ENCODE results near the gene PHLPP1. TPM values are rescaled to one million over a fixed set of nuclear protein-coding genes. Genes with fewer than 3 reads are reported as not detected.

The PHLPP1 gene
- total and polyA plus RNA-seq, 2 experiments from 2014 or later, result 15.7 to 73.6 TPM

DNA sequence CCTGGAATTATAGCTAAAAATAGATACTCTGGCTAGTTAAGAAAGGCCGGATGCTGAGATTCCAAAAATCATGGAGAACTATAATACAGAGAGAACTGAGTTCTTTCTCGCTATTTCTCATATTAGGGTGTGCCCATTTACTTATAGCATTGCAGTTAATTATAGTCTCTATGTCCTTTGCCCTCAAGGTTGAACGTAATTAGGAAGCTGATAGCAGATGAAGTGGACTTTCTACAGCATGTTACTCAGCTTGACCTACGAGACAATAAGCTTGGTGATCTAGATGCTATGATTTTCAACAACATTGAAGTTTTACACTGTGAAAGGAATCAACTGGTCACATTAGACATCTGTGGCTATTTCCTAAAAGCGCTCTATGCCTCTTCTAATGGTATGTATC lies 187.4 kb downstream of the PHLPP1 start:
- Histone ChIP-seq H3K27ac (ENCODE audit: low read depth) (no peak overlapping the region), H3F3A (replicated peaks; ENCODE audit: low read depth) (no peaks in the 10 kb centered on the region), H3K4me2 (no peak overlapping the region), H3K4me3 (no peak overlapping the region), H4K20me1 (replicated peaks; ENCODE audit: insufficient read depth) (no peaks in the 10 kb centered on the region), H2AFZ (no peak overlapping the region), H3K4me1 (ENCODE audit: insufficient read depth) (peaks cover 24% of the 10 kb centered on the region), H3K79me2 (replicated peaks; ENCODE audit: insufficient read depth) (no peaks in the 10 kb centered on the region), H3K36me3 (ENCODE audit: insufficient read depth) (no peaks in the 10 kb centered on the region), H3K27me3 (ENCODE audit: insufficient read depth) (no peaks in the 10 kb centered on the region), H3K9me2 (ENCODE audit: insufficient read depth) (no peaks in the 10 kb centered on the region)
- peaks cover 15% of the 10 kb centered on the region for H3K4me1 Mint-ChIP-seq
- no peaks in the 10 kb centered on the region for H3K9me3 Mint-ChIP-seq
- no peak for DNase-seq (ENCODE audit: low spot score)
- TF ChIP-seq JUNB (IDR thresholded peaks at IDR 0.05; ENCODE audit: unreplicated experiment) (no peak), POLR2AphosphoS5 (IDR thresholded peaks at IDR 0.05; ENCODE audit: low read depth) (no peak), EZH2 (IDR thresholded peaks at IDR 0.05; ENCODE audit: low read depth, unreplicated experiment) (no peak), ZNF331 (CRISPR knock-in tag; IDR thresholded peaks at IDR 0.05; ENCODE audit: low read depth) (no peak), CREB1 (CRISPR knock-in tag; IDR thresholded peaks at IDR 0.05; ENCODE audit: low read depth) (no peak)
- TF ChIP-seq, protein P1, sequence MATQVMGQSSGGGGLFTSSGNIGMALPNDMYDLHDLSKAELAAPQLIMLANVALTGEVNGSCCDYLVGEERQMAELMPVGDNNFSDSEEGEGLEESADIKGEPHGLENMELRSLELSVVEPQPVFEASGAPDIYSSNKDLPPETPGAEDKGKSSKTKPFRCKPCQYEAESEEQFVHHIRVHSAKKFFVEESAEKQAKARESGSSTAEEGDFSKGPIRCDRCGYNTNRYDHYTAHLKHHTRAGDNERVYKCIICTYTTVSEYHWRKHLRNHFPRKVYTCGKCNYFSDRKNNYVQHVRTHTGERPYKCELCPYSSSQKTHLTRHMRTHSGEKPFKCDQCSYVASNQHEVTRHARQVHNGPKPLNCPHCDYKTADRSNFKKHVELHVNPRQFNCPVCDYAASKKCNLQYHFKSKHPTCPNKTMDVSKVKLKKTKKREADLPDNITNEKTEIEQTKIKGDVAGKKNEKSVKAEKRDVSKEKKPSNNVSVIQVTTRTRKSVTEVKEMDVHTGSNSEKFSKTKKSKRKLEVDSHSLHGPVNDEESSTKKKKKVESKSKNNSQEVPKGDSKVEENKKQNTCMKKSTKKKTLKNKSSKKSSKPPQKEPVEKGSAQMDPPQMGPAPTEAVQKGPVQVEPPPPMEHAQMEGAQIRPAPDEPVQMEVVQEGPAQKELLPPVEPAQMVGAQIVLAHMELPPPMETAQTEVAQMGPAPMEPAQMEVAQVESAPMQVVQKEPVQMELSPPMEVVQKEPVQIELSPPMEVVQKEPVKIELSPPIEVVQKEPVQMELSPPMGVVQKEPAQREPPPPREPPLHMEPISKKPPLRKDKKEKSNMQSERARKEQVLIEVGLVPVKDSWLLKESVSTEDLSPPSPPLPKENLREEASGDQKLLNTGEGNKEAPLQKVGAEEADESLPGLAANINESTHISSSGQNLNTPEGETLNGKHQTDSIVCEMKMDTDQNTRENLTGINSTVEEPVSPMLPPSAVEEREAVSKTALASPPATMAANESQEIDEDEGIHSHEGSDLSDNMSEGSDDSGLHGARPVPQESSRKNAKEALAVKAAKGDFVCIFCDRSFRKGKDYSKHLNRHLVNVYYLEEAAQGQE (IDR thresholded peaks at IDR 0.05; ENCODE audit: unreplicated experiment), result no peak
- TF ChIP-seq, protein P2, sequence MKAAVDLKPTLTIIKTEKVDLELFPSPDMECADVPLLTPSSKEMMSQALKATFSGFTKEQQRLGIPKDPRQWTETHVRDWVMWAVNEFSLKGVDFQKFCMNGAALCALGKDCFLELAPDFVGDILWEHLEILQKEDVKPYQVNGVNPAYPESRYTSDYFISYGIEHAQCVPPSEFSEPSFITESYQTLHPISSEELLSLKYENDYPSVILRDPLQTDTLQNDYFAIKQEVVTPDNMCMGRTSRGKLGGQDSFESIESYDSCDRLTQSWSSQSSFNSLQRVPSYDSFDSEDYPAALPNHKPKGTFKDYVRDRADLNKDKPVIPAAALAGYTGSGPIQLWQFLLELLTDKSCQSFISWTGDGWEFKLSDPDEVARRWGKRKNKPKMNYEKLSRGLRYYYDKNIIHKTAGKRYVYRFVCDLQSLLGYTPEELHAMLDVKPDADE (IDR thresholded peaks at IDR 0.05), result no peak
- TF ChIP-seq, protein P3, sequence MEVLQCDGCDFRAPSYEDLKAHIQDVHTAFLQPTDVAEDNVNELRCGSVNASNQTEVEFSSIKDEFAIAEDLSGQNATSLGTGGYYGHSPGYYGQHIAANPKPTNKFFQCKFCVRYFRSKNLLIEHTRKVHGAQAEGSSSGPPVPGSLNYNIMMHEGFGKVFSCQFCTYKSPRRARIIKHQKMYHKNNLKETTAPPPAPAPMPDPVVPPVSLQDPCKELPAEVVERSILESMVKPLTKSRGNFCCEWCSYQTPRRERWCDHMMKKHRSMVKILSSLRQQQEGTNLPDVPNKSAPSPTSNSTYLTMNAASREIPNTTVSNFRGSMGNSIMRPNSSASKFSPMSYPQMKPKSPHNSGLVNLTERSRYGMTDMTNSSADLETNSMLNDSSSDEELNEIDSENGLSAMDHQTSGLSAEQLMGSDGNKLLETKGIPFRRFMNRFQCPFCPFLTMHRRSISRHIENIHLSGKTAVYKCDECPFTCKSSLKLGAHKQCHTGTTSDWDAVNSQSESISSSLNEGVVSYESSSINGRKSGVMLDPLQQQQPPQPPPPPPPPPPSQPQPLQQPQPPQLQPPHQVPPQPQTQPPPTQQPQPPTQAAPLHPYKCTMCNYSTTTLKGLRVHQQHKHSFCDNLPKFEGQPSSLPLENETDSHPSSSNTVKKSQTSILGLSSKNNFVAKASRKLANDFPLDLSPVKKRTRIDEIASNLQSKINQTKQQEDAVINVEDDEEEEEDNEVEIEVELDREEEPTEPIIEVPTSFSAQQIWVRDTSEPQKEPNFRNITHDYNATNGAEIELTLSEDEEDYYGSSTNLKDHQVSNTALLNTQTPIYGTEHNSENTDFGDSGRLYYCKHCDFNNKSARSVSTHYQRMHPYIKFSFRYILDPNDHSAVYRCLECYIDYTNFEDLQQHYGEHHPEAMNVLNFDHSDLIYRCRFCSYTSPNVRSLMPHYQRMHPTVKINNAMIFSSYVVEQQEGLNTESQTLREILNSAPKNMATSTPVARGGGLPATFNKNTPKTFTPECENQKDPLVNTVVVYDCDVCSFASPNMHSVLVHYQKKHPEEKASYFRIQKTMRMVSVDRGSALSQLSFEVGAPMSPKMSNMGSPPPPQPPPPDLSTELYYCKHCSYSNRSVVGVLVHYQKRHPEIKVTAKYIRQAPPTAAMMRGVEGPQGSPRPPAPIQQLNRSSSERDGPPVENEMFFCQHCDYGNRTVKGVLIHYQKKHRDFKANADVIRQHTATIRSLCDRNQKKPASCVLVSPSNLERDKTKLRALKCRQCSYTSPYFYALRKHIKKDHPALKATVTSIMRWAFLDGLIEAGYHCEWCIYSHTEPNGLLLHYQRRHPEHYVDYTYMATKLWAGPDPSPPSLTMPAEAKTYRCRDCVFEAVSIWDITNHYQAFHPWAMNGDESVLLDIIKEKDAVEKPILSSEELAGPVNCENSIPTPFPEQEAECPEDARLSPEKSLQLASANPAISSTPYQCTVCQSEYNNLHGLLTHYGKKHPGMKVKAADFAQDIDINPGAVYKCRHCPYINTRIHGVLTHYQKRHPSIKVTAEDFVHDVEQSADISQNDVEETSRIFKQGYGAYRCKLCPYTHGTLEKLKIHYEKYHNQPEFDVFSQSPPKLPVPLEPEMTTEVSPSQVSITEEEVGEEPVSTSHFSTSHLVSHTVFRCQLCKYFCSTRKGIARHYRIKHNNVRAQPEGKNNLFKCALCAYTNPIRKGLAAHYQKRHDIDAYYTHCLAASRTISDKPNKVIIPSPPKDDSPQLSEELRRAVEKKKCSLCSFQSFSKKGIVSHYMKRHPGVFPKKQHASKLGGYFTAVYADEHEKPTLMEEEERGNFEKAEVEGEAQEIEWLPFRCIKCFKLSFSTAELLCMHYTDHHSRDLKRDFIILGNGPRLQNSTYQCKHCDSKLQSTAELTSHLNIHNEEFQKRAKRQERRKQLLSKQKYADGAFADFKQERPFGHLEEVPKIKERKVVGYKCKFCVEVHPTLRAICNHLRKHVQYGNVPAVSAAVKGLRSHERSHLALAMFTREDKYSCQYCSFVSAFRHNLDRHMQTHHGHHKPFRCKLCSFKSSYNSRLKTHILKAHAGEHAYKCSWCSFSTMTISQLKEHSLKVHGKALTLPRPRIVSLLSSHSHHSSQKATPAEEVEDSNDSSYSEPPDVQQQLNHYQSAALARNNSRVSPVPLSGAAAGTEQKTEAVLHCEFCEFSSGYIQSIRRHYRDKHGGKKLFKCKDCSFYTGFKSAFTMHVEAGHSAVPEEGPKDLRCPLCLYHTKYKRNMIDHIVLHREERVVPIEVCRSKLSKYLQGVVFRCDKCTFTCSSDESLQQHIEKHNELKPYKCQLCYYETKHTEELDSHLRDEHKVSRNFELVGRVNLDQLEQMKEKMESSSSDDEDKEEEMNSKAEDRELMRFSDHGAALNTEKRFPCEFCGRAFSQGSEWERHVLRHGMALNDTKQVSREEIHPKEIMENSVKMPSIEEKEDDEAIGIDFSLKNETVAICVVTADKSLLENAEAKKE (CRISPR knock-in tag; IDR thresholded peaks at IDR 0.05), result no peak
- H3K27ac Mint-ChIP-seq, result no peak overlapping the region
- peaks cover 1% of the 10 kb centered on the region for H3K27me3 Mint-ChIP-seq (ENCODE audit: insufficient read depth, low read depth, poor library complexity)
- peaks cover 63% of the 10 kb centered on the region for H3K36me3 Mint-ChIP-seq (ENCODE audit: low read depth)
- no peak overlapping the region for H3K4me3 Mint-ChIP-seq
- no peak for ATAC-seq
